Anterior cingulate cortex (tissue), 58 donors: Measurements from ENCODE around the gene IREB2.
"Not testable (repeated sequence)": the region's sequence is repeated elsewhere in the genome, so short reads cannot be mapped to it uniquely, and the experiment has no call there.

Source experiments
- DNase-seq, 58 donors: peaks; one replicate each; lab custom pipeline; 2025; lab: John Stamatoyannopoulos, UW

The IREB2 gene

GRCh38 chr15:78432664-78433063 lies 5.4 kb upstream of the IREB2 start:
- no peak for DNase-seq

- no peak for DNase-seq
Measured at GRCh38 chr15:78434134-78434533, 3.9 kb upstream of the IREB2 start.

GRCh38 chr15:78434711-78435110 lies 3.3 kb upstream of the IREB2 start:
- DNase-seq, result not testable (repeated sequence)

- peak in 3 of 58 donors; percentile 53 to 83 (median 70) for DNase-seq
Measured at GRCh38 chr15:78437107-78437761, 782 bp upstream of the IREB2 start.

- peak in 11 of 58 donors; percentile 10 to 63 (median 45) for DNase-seq
Measured at GRCh38 chr15:78438619-78439285, 736 bp downstream of the IREB2 start.

GRCh38 chr15:78440375-78441373 lies 2.7 kb downstream of the IREB2 start:
- no peak for DNase-seq

- no peak for DNase-seq
Measured at GRCh38 chr15:78444255-78444654, 6.2 kb downstream of the IREB2 start.

- DNase-seq, result no peak
Measured at GRCh38 chr15:78445875-78446274, 7.9 kb downstream of the IREB2 start.

- DNase-seq, result no peak
Measured at GRCh38 chr15:78446551-78446950, 8.5 kb downstream of the IREB2 start.

GRCh38 chr15:78448441-78449219 lies 10.6 kb downstream of the IREB2 start:
- DNase-seq, result no peak

- no peak for DNase-seq
Measured at GRCh38 chr15:78449220-78449999, 11.4 kb downstream of the IREB2 start.

GRCh38 chr15:78450285-78450858 lies 12.4 kb downstream of the IREB2 start:
- no peak for DNase-seq

GRCh38 chr15:78452485-78452884 lies 14.5 kb downstream of the IREB2 start:
- no peak for DNase-seq

- DNase-seq, result no peak
Measured at GRCh38 chr15:78453447-78453846, 15.4 kb downstream of the IREB2 start.

GRCh38 chr15:78454992-78455391 lies 17.0 kb downstream of the IREB2 start:
- no peak for DNase-seq

GRCh38 chr15:78455749-78456148 lies 17.7 kb downstream of the IREB2 start:
- peak in 1 of 58 donors; percentile 3 for DNase-seq

- DNase-seq, result no peak
Measured at GRCh38 chr15:78456426-78456825, 18.4 kb downstream of the IREB2 start.

- no peak for DNase-seq
Measured at GRCh38 chr15:78457101-78457500, 19.1 kb downstream of the IREB2 start.

- DNase-seq, result no peak
Measured at GRCh38 chr15:78460737-78461136, 22.7 kb downstream of the IREB2 start.
